Right ventricle myocardium superior (tissue), 1 donor: ENCODE measurements around the gene FAM78B. TPM values are rescaled to one million over a fixed set of nuclear protein-coding genes. Genes with fewer than 3 reads are reported as not detected.

ENCODE experiments used
- ATAC-seq: fragments of 200-7000 bp; cut with Tn5 transposase; one replicate; pipeline ENCODE4 v1.9.1; 2020; ENCODE audit warnings: mild to moderate bottlenecking; ENCODE audit not compliant: poor library complexity
- DNase-seq: peaks from one replicate; pipeline ENCODE4 v3.0.0-alpha.2; 2020
- intact Hi-C: fragments of 100-400 bp; cut with DNase I; formaldehyde crosslinking; loops from one replicate; pipeline ENCODE4 v1.11.2; 2022
- total RNA-seq: library from RNA; stranded (reverse); fragmentation: NEBNext Ultra II Directional; extraction: Animal tissue kit (Norgen Biotek cat#: 25700); gene quantifications from one replicate; pipeline ENCODE4 v1.2.1, GENCODE V29; 2021
- donor health status: DM: no; HTN: yes; CAD: no; lungs with severe emphysema.

The FAM78B gene
- total RNA-seq, 1 donor from 2014 or later, result 4.2 TPM

GRCh38 chr1:166083887-166084286, 82.9 kb downstream of the FAM78B start:
- DNase-seq (no peak), ATAC-seq (no peak)
- intact Hi-C loops, result no loop called here

- intact Hi-C loops, result no loop called here
- DNase-seq, result no peak
- ATAC-seq, result no peak
Measured at GRCh38 chr1:166082601-166083000, 84.2 kb downstream of the FAM78B start.

- intact Hi-C loops, result no loop called here
- ATAC-seq (no peak), DNase-seq (no peak)
Measured at GRCh38 chr1:166080967-166081870, 85.6 kb downstream of the FAM78B start.

GRCh38 chr1:166080277-166080966, 86.4 kb downstream of the FAM78B start:
- no peak for ATAC-seq
- intact Hi-C loops, result no loop called here

GRCh38 chr1:166079276-166079675, 87.5 kb downstream of the FAM78B start:
- no peak for DNase-seq
- intact Hi-C loops, result no loop called here
- no peak for ATAC-seq

More at GRCh38 chr1:166080277-166080966, 86.4 kb downstream of the FAM78B start:
- DNase-seq, result no peak

GRCh38 chr1:166073489-166073888, 93.3 kb downstream of the FAM78B start:
- intact Hi-C loops, result no loop called here
- DNase-seq, result no peak
- ATAC-seq, result no peak

- no peak for ATAC-seq
- DNase-seq, result no peak
- intact Hi-C loops, result no loop called here
Measured at GRCh38 chr1:166069390-166069789, 97.4 kb downstream of the FAM78B start.

GRCh38 chr1:166066107-166066506, 100.7 kb downstream of the FAM78B start:
- DNase-seq, result no peak
- ATAC-seq, result no peak
- intact Hi-C loops, result no loop called here

GRCh38 chr1:166064951-166065350, 101.8 kb downstream of the FAM78B start:
- DNase-seq (no peak), ATAC-seq (no peak)
- intact Hi-C loops, result no loop called here

- DNase-seq (no peak), ATAC-seq (peak; percentile 36)
- intact Hi-C loops, result no loop called here
Measured at GRCh38 chr1:166064313-166064926, 102.4 kb downstream of the FAM78B start.

- ATAC-seq, result no peak
- DNase-seq, result no peak
- intact Hi-C loops, result no loop called here
Measured at GRCh38 chr1:166063701-166064100, 103.1 kb downstream of the FAM78B start.

- intact Hi-C loops, result no loop called here
- DNase-seq (no peak), ATAC-seq (no peak)
Measured at GRCh38 chr1:166062421-166063070, 104.3 kb downstream of the FAM78B start.

- DNase-seq (no peak), ATAC-seq (no peak)
- intact Hi-C loops, result no loop called here
Measured at GRCh38 chr1:166057650-166058049, 109.2 kb downstream of the FAM78B start.

GRCh38 chr1:166053395-166053794, 113.4 kb downstream of the FAM78B start:
- DNase-seq (no peak), ATAC-seq (no peak)
- intact Hi-C loops, result no loop called here

GRCh38 chr1:166040202-166040997, 126.4 kb downstream of the FAM78B start:
- no peak for DNase-seq
- no peak for ATAC-seq
- intact Hi-C loops, result no loop called here

- no peak for DNase-seq
- intact Hi-C loops, result no loop called here
- no peak for ATAC-seq
Measured at GRCh38 chr1:166039436-166040201, 127.2 kb downstream of the FAM78B start.

GRCh38 chr1:166036092-166036491, 130.7 kb downstream of the FAM78B start:
- DNase-seq, result no peak
- no peak for ATAC-seq
- intact Hi-C loops, result no loop called here
